H9 (cell line): Measurements from ENCODE around the gene NCF2. TPM values are rescaled to one million over a fixed set of nuclear protein-coding genes. Genes with fewer than 3 reads are reported as not detected.
A peak's percentile ranks its signal among the peaks of the same experiment; 100 is the strongest.

Experiments
- DNase-seq: peaks from one replicate; pipeline ENCODE4 v3.0.0-alpha.2; 2017
- H2AFZ ChIP-seq: one replicate; pipeline ENCODE4 v1.6.1; 2013; ENCODE audit warnings: mild to moderate bottlenecking, low read length, control low read depth, moderate library complexity
- H2AK5ac ChIP-seq: 2 replicates; pipeline ENCODE4 v1.6.1; 2013; ENCODE audit warnings: low read length, control low read depth, mixed read lengths; ENCODE audit not compliant: insufficient read length
- H2BK120ac ChIP-seq: one replicate; pipeline ENCODE4 v1.6.1; 2013; ENCODE audit warnings: low read depth, mild to moderate bottlenecking, low read length, control low read depth, inconsistent platforms; ENCODE audit not compliant: poor library complexity, severe bottlenecking
- H2BK12ac ChIP-seq: 2 replicates; pipeline ENCODE4 v1.6.1; 2013; ENCODE audit warnings: low read length, control low read depth, mixed read lengths, low read depth; ENCODE audit not compliant: insufficient read length
- H2BK15ac ChIP-seq: 2 replicates; pipeline ENCODE4 v1.6.1; 2013; ENCODE audit warnings: low read depth, low read length, control low read depth
- H2BK20ac ChIP-seq: one replicate; pipeline ENCODE4 v1.6.1; 2013; ENCODE audit warnings: low read depth, mild to moderate bottlenecking, low read length, control low read depth, inconsistent platforms; ENCODE audit not compliant: poor library complexity, severe bottlenecking
- H2BK5ac ChIP-seq: 2 replicates; pipeline ENCODE4 v1.6.1; 2013; ENCODE audit warnings: low read length, control low read depth, mixed read lengths; ENCODE audit not compliant: insufficient read length
- H3K14ac ChIP-seq: 2 replicates; pipeline ENCODE4 v1.6.1; 2013; ENCODE audit warnings: low read length, control low read depth; ENCODE audit not compliant: insufficient read depth
- H3K18ac ChIP-seq: 2 replicates; pipeline ENCODE4 v1.6.1; 2013; ENCODE audit warnings: low read depth, mild to moderate bottlenecking, mixed read lengths, low read length, control low read depth; ENCODE audit not compliant: insufficient read length
- H3K23ac ChIP-seq: 2 replicates; pipeline ENCODE4 v1.6.1; 2013; ENCODE audit warnings: low read length, control low read depth, mixed read lengths, low read depth; ENCODE audit not compliant: insufficient read length
- H3K23me2 ChIP-seq: 2 replicates; pipeline ENCODE4 v1.6.1; 2013; ENCODE audit warnings: low read depth, mild to moderate bottlenecking, mixed read lengths, low read length, control low read depth; ENCODE audit not compliant: insufficient read length, poor library complexity, severe bottlenecking
- H3K27ac ChIP-seq: 2 replicates; pipeline ENCODE4 v1.5.1; 2013; ENCODE audit warnings: low read length, control low read depth, mixed read lengths, low read depth; ENCODE audit not compliant: insufficient read length
- H3K27me3 ChIP-seq: 2 replicates; pipeline ENCODE4 v1.6.1; 2013; ENCODE audit warnings: low read length, control low read depth, inconsistent platforms; ENCODE audit not compliant: insufficient read depth
- H3K4ac ChIP-seq: 2 replicates; pipeline ENCODE4 v1.6.1; 2013; ENCODE audit warnings: low read depth, mild to moderate bottlenecking, control low read depth, inconsistent platforms, low read length, moderate library complexity
- H3K4me1 ChIP-seq: 2 replicates; pipeline ENCODE4 v1.6.1; 2013; ENCODE audit warnings: low read length, control low read depth, inconsistent platforms; ENCODE audit not compliant: insufficient read depth
- H3K4me2 ChIP-seq: 2 replicates; pipeline ENCODE4 v1.6.1; 2013; ENCODE audit warnings: low read length, control low read depth, mixed read lengths; ENCODE audit not compliant: insufficient read length, insufficient read depth
- H3K56ac ChIP-seq: 2 replicates; pipeline ENCODE4 v1.6.1; 2013; ENCODE audit warnings: low read depth, mild to moderate bottlenecking, mixed read lengths, low read length, control low read depth; ENCODE audit not compliant: insufficient read length
- H3K79me1 ChIP-seq: 2 replicates; pipeline ENCODE4 v1.6.1; 2013; ENCODE audit warnings: low read depth, mild to moderate bottlenecking, moderate library complexity, low read length, control low read depth, inconsistent platforms; ENCODE audit not compliant: insufficient read depth, poor library complexity, severe bottlenecking
- H3K79me2 ChIP-seq: 2 replicates; pipeline ENCODE4 v1.6.1; 2013; ENCODE audit warnings: low read length, control low read depth, inconsistent platforms; ENCODE audit not compliant: insufficient read depth
- H3K9ac ChIP-seq: 2 replicates; pipeline ENCODE4 v1.6.1; 2013; ENCODE audit warnings: low read length, control low read depth, mixed read lengths; ENCODE audit not compliant: insufficient read length; ENCODE audit errors: extremely low read depth
- H3K9me3 ChIP-seq: one replicate; pipeline ENCODE4 v1.6.1; 2013; ENCODE audit warnings: low read depth, low read length, inconsistent platforms; ENCODE audit not compliant: control insufficient read depth
- H3T11ph ChIP-seq: one replicate; pipeline ENCODE4 v1.6.1; 2013; ENCODE audit warnings: mild to moderate bottlenecking, low read length, control low read depth, inconsistent platforms
- H4K20me1 ChIP-seq: one replicate; pipeline ENCODE4 v1.6.1; 2013; ENCODE audit not compliant: control insufficient read depth, insufficient read length, insufficient read depth
- H4K5ac ChIP-seq: 2 replicates; pipeline ENCODE4 v1.6.1; 2013; ENCODE audit warnings: low read depth, mild to moderate bottlenecking, mixed read lengths, low read length, control low read depth; ENCODE audit not compliant: insufficient read length
- H4K8ac ChIP-seq: replicated peaks from 2 replicates; pipeline ENCODE4 v1.6.1; 2013; ENCODE audit warnings: low read length, control low read depth, mixed read lengths, low read depth; ENCODE audit not compliant: insufficient read length
- H4K91ac ChIP-seq: 2 replicates; pipeline ENCODE4 v1.6.1; 2013; ENCODE audit warnings: low read depth, mild to moderate bottlenecking, moderate library complexity, mixed read lengths, low read length, control low read depth; ENCODE audit not compliant: insufficient read length
- H3K27ac Mint-ChIP-seq, 3 experiments: 2 replicates in 2 of 3; 3 replicates in 1 of 3; pipeline ENCODE4 v1.8.0; 2020 to 2021; ENCODE audit warnings: mixed read lengths in 3 of 3, mild to moderate bottlenecking in 1 of 3, moderate library complexity in 1 of 3
- H3K27me3 Mint-ChIP-seq: 2 replicates; pipeline ENCODE4 v1.8.0; 2021; ENCODE audit warnings: low read depth, mild to moderate bottlenecking, moderate library complexity, mixed read lengths
- H3K36me3 Mint-ChIP-seq, 3 experiments: 2 replicates in 2 of 3; 3 replicates in 1 of 3; pipeline ENCODE4 v1.8.0; 2020 to 2021; ENCODE audit warnings: low read depth in 3 of 3, mixed read lengths in 3 of 3; ENCODE audit not compliant: insufficient read depth in 1 of 3
- H3K4me1 Mint-ChIP-seq, 2 experiments: 2 replicates each; pipeline ENCODE4 v1.8.0; 2020; ENCODE audit warnings: mixed read lengths in 2 of 2
- H3K4me3 Mint-ChIP-seq, 2 experiments: 2 replicates in 1 of 2; 3 replicates in 1 of 2; pipeline ENCODE4 v1.8.0; 2020 to 2021; ENCODE audit warnings: mild to moderate bottlenecking in 2 of 2, mixed read lengths in 2 of 2, moderate library complexity in 1 of 2
- H3K9me3 Mint-ChIP-seq, 2 experiments: 2 replicates in 1 of 2; 3 replicates in 1 of 2; pipeline ENCODE4 v1.8.0; 2020; ENCODE audit warnings: mild to moderate bottlenecking in 2 of 2, mixed read lengths in 2 of 2, moderate library complexity in 1 of 2
- CTCF ChIP-seq: fragments of 200-600 bp; sonication (generic); conservative IDR thresholded peaks from 3 replicates; pipeline ENCODE4 v1.8.0; 2021; ENCODE audit warnings: antibody characterized with exemption, mild to moderate bottlenecking
- WGBS: extraction: QIAGEN DNeasy Blood & Tissue Kit; methylation state at CpG from one replicate; pipeline ENCODE4 v1.1.7; 2013; ENCODE audit warnings: missing lambda C conversion rate, low lambda C conversion rate, mixed read lengths; ENCODE audit not compliant: insufficient read length; ENCODE audit errors: extremely low coverage; 5-methylcytosine and 5-hydroxymethylcytosine counted together
- total RNA-seq: library from RNA; stranded (reverse); gene quantifications from 2 replicates; pipeline ENCODE4 v1.2.1, GENCODE V29; 2021

The NCF2 gene
- total RNA-seq, 1 experiment from 2014 or later = not detected

GRCh38 chr1:183565261-183565660 is 25.0 kb downstream of the NCF2 start:
- Histone ChIP-seq H4K91ac (no peak overlapping the region), H3K18ac (no peak overlapping the region), H4K5ac (no peak overlapping the region), H3K56ac (no peak overlapping the region), H3K4me2 (no peak overlapping the region), H3K23me2 (no peaks in the 10 kb centered on the region), H2BK120ac (no peak overlapping the region), H3K79me2 (no peaks in the 10 kb centered on the region), H3K27me3 (no peaks in the 10 kb centered on the region), H4K20me1 (no peaks in the 10 kb centered on the region), H3K9ac (no peak overlapping the region), H3K79me1 (no peaks in the 10 kb centered on the region), H2BK15ac (no peak overlapping the region), H4K8ac (no peak overlapping the region), H2BK12ac (no peak overlapping the region), H3T11ph (no peak overlapping the region), H3K4me1 (no peaks in the 10 kb centered on the region), H2AFZ (no peak overlapping the region), H2BK5ac (no peak overlapping the region), H3K27ac (no peak overlapping the region), H3K23ac (no peak overlapping the region), H3K9me3 (no peaks in the 10 kb centered on the region), H2BK20ac (no peak overlapping the region), H3K4ac (no peak overlapping the region), H2AK5ac (no peak overlapping the region), H3K14ac (no peak overlapping the region; the same call in 1 of the 2 replicates)
- Mint-ChIP-seq H3K27me3 (no peaks in the 10 kb centered on the region), H3K4me1 (no peaks in the 10 kb centered on the region), H3K4me3 (no peak overlapping the region), H3K9me3 (no peaks in the 10 kb centered on the region), H3K36me3 (no peaks in the 10 kb centered on the region), H3K27ac (peak overlapping the region in 1 of 3 experiments; percentile 72; a peak in 1 of 7 replicates)
- no peak for DNase-seq
- no peak for TF ChIP-seq CTCF
- WGBS = no CpG with 5 or more reads among the region's 4 CpGs
